ENCODE results near the gene TP53BP1.

Gene TP53BP1

GRCh38 chr15:43483297-43484128 lies 9.4 kb downstream of the TP53BP1 start (continued):
- TF ChIP-seq, protein P1, sequence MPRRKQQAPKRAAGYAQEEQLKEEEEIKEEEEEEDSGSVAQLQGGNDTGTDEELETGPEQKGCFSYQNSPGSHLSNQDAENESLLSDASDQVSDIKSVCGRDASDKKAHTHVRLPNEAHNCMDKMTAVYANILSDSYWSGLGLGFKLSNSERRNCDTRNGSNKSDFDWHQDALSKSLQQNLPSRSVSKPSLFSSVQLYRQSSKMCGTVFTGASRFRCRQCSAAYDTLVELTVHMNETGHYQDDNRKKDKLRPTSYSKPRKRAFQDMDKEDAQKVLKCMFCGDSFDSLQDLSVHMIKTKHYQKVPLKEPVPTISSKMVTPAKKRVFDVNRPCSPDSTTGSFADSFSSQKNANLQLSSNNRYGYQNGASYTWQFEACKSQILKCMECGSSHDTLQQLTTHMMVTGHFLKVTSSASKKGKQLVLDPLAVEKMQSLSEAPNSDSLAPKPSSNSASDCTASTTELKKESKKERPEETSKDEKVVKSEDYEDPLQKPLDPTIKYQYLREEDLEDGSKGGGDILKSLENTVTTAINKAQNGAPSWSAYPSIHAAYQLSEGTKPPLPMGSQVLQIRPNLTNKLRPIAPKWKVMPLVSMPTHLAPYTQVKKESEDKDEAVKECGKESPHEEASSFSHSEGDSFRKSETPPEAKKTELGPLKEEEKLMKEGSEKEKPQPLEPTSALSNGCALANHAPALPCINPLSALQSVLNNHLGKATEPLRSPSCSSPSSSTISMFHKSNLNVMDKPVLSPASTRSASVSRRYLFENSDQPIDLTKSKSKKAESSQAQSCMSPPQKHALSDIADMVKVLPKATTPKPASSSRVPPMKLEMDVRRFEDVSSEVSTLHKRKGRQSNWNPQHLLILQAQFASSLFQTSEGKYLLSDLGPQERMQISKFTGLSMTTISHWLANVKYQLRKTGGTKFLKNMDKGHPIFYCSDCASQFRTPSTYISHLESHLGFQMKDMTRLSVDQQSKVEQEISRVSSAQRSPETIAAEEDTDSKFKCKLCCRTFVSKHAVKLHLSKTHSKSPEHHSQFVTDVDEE (CRISPR knock-in tag; IDR thresholded peaks at IDR 0.05): no peak
- TF ChIP-seq, protein P2, sequence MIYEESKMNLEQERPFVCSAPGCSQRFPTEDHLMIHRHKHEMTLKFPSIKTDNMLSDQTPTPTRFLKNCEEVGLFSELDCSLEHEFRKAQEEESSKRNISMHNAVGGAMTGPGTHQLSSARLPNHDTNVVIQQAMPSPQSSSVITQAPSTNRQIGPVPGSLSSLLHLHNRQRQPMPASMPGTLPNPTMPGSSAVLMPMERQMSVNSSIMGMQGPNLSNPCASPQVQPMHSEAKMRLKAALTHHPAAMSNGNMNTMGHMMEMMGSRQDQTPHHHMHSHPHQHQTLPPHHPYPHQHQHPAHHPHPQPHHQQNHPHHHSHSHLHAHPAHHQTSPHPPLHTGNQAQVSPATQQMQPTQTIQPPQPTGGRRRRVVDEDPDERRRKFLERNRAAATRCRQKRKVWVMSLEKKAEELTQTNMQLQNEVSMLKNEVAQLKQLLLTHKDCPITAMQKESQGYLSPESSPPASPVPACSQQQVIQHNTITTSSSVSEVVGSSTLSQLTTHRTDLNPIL (CRISPR knock-in tag; IDR thresholded peaks at IDR 0.05; ENCODE audit: low read depth): no peak
- no peak for TF ChIP-seq ZNF8 (CRISPR knock-in tag; IDR thresholded peaks at IDR 0.05)
- TF ChIP-seq, protein P3, sequence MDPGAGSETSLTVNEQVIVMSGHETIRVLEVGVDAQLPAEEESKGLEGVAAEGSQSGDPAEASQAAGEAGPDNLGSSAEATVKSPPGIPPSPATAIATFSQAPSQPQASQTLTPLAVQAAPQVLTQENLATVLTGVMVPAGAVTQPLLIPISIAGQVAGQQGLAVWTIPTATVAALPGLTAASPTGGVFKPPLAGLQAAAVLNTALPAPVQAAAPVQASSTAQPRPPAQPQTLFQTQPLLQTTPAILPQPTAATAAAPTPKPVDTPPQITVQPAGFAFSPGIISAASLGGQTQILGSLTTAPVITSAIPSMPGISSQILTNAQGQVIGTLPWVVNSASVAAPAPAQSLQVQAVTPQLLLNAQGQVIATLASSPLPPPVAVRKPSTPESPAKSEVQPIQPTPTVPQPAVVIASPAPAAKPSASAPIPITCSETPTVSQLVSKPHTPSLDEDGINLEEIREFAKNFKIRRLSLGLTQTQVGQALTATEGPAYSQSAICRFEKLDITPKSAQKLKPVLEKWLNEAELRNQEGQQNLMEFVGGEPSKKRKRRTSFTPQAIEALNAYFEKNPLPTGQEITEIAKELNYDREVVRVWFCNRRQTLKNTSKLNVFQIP (CRISPR knock-in tag; IDR thresholded peaks at IDR 0.05; ENCODE audit: borderline replicate concordance, low read depth): no peak

DNA sequence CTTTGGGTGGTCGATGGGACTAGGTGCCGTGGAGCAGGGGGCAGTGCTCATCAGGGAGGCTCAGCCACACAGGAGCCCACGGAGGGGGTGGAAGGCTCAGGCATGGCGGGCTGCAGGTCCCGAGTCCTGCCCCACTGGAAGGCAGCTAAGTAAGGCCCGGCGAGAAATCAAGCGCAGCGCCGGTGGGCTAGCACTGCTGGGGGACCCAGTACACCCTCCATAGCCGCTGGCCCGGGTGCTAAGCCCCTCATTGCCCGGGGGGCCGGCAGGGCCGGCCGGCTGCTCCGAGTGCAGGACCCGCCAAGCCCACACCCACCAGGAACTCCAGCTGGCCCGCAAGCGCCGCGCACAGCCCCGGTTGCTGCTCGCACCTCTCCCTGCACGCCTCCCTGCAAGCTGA lies 19.1 kb downstream of the TP53BP1 start:
- ATAC-seq: no peak
- TF ChIP-seq PPARA (CRISPR knock-in tag; IDR thresholded peaks at IDR 0.05; ENCODE audit: borderline replicate concordance) (no peak), OSR1 (CRISPR knock-in tag; IDR thresholded peaks at IDR 0.05) (no peak), BACH2 (CRISPR knock-in tag; IDR thresholded peaks at IDR 0.05; ENCODE audit: borderline replicate concordance) (no peak), ZNF8 (CRISPR knock-in tag; IDR thresholded peaks at IDR 0.05) (no peak), TCF4 (CRISPR knock-in tag; IDR thresholded peaks at IDR 0.05; ENCODE audit: borderline replicate concordance) (no peak), SNAI2 (CRISPR knock-in tag; IDR thresholded peaks at IDR 0.05) (no peak), ZC3H10 (CRISPR knock-in tag; IDR thresholded peaks at IDR 0.05) (no peak), ESRRG (CRISPR knock-in tag; IDR thresholded peaks at IDR 0.05) (no peak), RARB (CRISPR knock-in tag; IDR thresholded peaks at IDR 0.05) (no peak), ZFP3 (CRISPR knock-in tag; IDR thresholded peaks at IDR 0.05) (no peak), TOX (CRISPR knock-in tag; IDR thresholded peaks at IDR 0.05; ENCODE audit: borderline replicate concordance) (no peak), ISL1 (CRISPR knock-in tag; IDR thresholded peaks at IDR 0.05) (no peak)
- TF ChIP-seq, protein P4, sequence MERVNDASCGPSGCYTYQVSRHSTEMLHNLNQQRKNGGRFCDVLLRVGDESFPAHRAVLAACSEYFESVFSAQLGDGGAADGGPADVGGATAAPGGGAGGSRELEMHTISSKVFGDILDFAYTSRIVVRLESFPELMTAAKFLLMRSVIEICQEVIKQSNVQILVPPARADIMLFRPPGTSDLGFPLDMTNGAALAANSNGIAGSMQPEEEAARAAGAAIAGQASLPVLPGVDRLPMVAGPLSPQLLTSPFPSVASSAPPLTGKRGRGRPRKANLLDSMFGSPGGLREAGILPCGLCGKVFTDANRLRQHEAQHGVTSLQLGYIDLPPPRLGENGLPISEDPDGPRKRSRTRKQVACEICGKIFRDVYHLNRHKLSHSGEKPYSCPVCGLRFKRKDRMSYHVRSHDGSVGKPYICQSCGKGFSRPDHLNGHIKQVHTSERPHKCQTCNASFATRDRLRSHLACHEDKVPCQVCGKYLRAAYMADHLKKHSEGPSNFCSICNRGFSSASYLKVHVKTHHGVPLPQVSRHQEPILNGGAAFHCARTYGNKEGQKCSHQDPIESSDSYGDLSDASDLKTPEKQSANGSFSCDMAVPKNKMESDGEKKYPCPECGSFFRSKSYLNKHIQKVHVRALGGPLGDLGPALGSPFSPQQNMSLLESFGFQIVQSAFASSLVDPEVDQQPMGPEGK (CRISPR knock-in tag; IDR thresholded peaks at IDR 0.05; ENCODE audit: borderline replicate concordance): no peak
- TF ChIP-seq, protein P1 (CRISPR knock-in tag; IDR thresholded peaks at IDR 0.05): no peak
- TF ChIP-seq, protein P3 (CRISPR knock-in tag; IDR thresholded peaks at IDR 0.05; ENCODE audit: borderline replicate concordance, low read depth): no peak
